Coronary artery (tissue), 2 donors: ENCODE data around the gene CENPT.

Experiments used
- DNase-seq: peaks from one replicate; pipeline ENCODE4 v3.0.0-alpha.2; 2017; ENCODE audit warnings: low spot score
- H3K27ac ChIP-seq, 2 donors: fragments of 200-600 bp; sonication (generic); one replicate each; pipeline ENCODE4 v1.5.1; 2016 to 2019
- H3K4me3 ChIP-seq: fragments of 200-600 bp; sonication (generic); 2 replicates; pipeline ENCODE4 v1.5.1; 2016; ENCODE audit warnings: mild to moderate bottlenecking, moderate library complexity
- CTCF ChIP-seq: fragments of 200-600 bp; sonication (generic); IDR thresholded peaks from one replicate; pipeline ENCODE4 v1.5.1; 2019; ENCODE audit warnings: antibody characterized with exemption

The CENPT gene

GRCh38 chr16:67847064-67847861 lies at the start of gene CENPT:
CENPT (minus strand) TSS chr16:67847693; CDS start chr16:67833859, 13,834 bp downstream.
- TF ChIP-seq CTCF: no peak

GRCh38 chr16:67897231-67897630 lies 49.7 kb upstream of the CENPT start:
- no peak for TF ChIP-seq CTCF
- Histone ChIP-seq H3K4me3 (no peak overlapping the region), H3K27ac (peak overlapping the region; percentile 81 to 85)
- DNase-seq: peak; percentile 88

More at GRCh38 chr16:67847064-67847861, at the start of gene CENPT:
- peak within 1 kb of the TSS; percentile 99 for H3K4me3 ChIP-seq
- peak within 1 kb of the TSS; percentile 96 to 98 for H3K27ac ChIP-seq
- no peak for DNase-seq

GRCh38 chr16:67893743-67894399 lies 46.4 kb upstream of the CENPT start:
- Histone ChIP-seq H3K27ac (peak overlapping the region; percentile 86 to 95), H3K4me3 (peak overlapping the region; percentile 88)
- no peak for DNase-seq
- TF ChIP-seq CTCF: no peak

DNA sequence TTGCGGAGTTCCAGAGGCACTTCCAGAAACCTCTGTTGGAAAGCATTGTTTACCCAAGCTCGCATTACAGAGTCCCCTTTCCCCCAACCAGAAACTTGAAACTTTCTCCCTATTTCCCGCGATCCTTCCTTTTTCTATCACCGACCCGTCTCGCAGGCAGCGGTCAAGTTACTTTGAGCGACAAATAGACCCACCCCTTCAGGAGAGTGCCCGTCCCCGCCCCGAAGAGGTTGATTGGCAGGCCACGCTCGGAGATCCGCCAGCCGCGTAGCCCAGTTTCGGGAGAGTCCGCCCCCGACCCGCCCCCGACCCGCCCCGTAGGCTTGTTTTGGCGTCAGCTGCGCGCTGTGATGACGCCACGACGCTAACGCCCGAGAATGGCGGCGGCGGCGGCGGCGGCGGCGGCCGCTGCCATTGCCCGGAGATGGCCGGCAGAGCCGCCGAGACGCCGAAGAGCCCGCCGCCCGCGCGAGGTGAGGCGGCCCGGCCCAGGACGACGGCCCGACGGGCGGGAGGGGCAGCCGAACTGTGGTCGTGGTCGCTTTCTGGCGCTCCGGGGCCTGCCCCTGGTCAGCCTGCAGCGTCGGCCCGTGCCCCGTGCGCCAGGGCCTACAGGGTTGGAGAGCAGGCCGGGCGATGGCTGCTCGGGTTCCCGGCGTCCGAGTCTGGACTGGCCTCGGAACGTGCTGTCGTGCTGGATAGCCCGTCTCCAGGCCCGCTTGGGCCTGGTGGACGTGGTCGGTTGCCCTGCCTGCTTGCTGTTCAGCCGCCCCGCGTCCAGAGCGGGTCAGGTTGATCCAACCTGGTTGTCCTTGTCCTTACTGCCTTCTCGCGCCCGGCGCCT lies 45.6 kb upstream of the CENPT start, which contains the start of gene PSKH1:
Gene PSKH1 (plus strand): TSS at position 356 of the 844 bp plus-strand sequence. CDS start 15,496 bp downstream, outside the sequence.
- no peak for TF ChIP-seq CTCF
- peak; percentile 97 for DNase-seq
- peak within 1 kb of the TSS; percentile 86 to 95 for H3K27ac ChIP-seq
- peak within 1 kb of the TSS; percentile 88 for H3K4me3 ChIP-seq

DNA sequence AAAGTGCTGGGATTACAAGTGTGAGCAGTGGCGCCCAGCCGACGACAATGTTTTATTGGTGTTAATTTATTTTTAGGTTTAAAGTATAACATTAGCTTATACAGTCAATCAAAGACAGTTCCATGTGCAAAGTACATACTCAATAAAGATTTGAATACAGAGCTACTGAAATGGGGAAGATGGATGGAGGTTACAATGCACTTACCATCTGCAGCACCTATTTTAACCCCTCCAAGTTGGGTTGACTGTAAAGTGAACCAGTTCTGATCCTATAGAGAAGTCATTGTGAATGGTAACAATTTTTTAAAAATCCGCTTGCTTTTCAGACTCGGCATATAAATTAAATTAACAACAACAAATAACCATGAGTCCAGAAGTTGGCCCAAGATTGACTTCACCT lies 44.9 kb upstream of the CENPT start:
- no peak for DNase-seq
- Histone ChIP-seq H3K27ac (peak overlapping the region; percentile 86 to 95), H3K4me3 (peak overlapping the region; percentile 88)
- TF ChIP-seq CTCF: no peak

GRCh38 chr16:67888331-67888730 lies 40.8 kb upstream of the CENPT start:
- no peak for DNase-seq
- H3K4me3 ChIP-seq: no peak overlapping the region
- no peak for TF ChIP-seq CTCF
- H3K27ac ChIP-seq: no peak overlapping the region
